MM.1S (cell line): ENCODE measurements around the gene SESTD1.

Source experiments
- DNase-seq: peaks from one replicate; pipeline ENCODE4 v3.0.0-alpha.2; 2015
- H2AFZ ChIP-seq: fragments of 300-600 bp; sonication (generic); 2 replicates; pipeline ENCODE4 v1.6.0; 2016; ENCODE audit warnings: antibody characterized with exemption, low read length
- H3F3A ChIP-seq: fragments of 300-600 bp; sonication (generic); 2 replicates; pipeline ENCODE4 v1.6.1; 2016; ENCODE audit warnings: mild to moderate bottlenecking, antibody characterized with exemption, low read length, moderate library complexity, mixed read lengths; ENCODE audit not compliant: insufficient read depth
- H3K27ac ChIP-seq: fragments of 300-600 bp; sonication (generic); 2 replicates; pipeline ENCODE4 v1.5.1; 2016; ENCODE audit warnings: mild to moderate bottlenecking, low read length
- H3K27me3 ChIP-seq: fragments of 300-600 bp; sonication (generic); replicated peaks from 2 replicates; pipeline ENCODE4 v1.6.0; 2016; ENCODE audit warnings: low read length; ENCODE audit not compliant: insufficient read depth
- H3K36me3 ChIP-seq: fragments of 300-600 bp; sonication (generic); replicated peaks from 2 replicates; pipeline ENCODE4 v1.6.1; 2016; ENCODE audit warnings: mild to moderate bottlenecking, low read length, mixed read lengths; ENCODE audit not compliant: insufficient read depth
- H3K4me1 ChIP-seq: fragments of 300-600 bp; sonication (generic); 2 replicates; pipeline ENCODE4 v1.6.1; 2016; ENCODE audit warnings: low read length, mixed read lengths
- H3K4me2 ChIP-seq: fragments of 300-600 bp; sonication (generic); 2 replicates; pipeline ENCODE4 v1.6.0; 2016; ENCODE audit warnings: low read depth, low read length
- H3K4me3 ChIP-seq: fragments of 300-600 bp; sonication (generic); 2 replicates; pipeline ENCODE4 v1.5.1; 2016; ENCODE audit warnings: low read length, mixed read lengths
- H3K79me2 ChIP-seq: fragments of 300-600 bp; sonication (generic); 2 replicates; pipeline ENCODE4 v1.6.1; 2016; ENCODE audit warnings: mixed run types, low read length, mixed read lengths
- H3K9ac ChIP-seq: fragments of 300-600 bp; sonication (generic); 2 replicates; pipeline ENCODE4 v1.6.1; 2016; ENCODE audit warnings: low read length, mixed read lengths
- H3K9me2 ChIP-seq: fragments of 300-600 bp; sonication (generic); replicated peaks from 2 replicates; pipeline ENCODE4 v1.6.1; 2016; ENCODE audit warnings: mild to moderate bottlenecking, low read length, mixed read lengths; ENCODE audit not compliant: insufficient read depth
- H3K9me3 ChIP-seq: fragments of 300-600 bp; sonication (generic); replicated peaks from 2 replicates; pipeline ENCODE4 v1.6.1; 2016; ENCODE audit warnings: mild to moderate bottlenecking, low read length, mixed read lengths; ENCODE audit not compliant: insufficient read depth
- H4K20me1 ChIP-seq: fragments of 300-600 bp; sonication (generic); 2 replicates; pipeline ENCODE4 v1.6.1; 2016; ENCODE audit warnings: mild to moderate bottlenecking, low read length, moderate library complexity, mixed read lengths; ENCODE audit not compliant: insufficient read depth
- EZH2 ChIP-seq: fragments of 300-600 bp; sonication (generic); optimal IDR thresholded peaks from 2 replicates; pipeline ENCODE3; 2017; ENCODE audit warnings: low read depth, mild to moderate bottlenecking, antibody characterized with exemption, low read length, mixed read lengths
- EZH2phosphoT487 ChIP-seq: fragments of 300-600 bp; sonication (generic); IDR thresholded peaks from 2 replicates; pipeline ENCODE4 v1.6.1; 2018; ENCODE audit warnings: antibody characterized with exemption, low read length
- TF ChIP-seq, protein P1 (sequence below): fragments of 300-600 bp; sonication (generic); IDR thresholded peaks from 2 replicates; pipeline ENCODE4 v1.5.1; 2016; ENCODE audit warnings: antibody characterized with exemption, low read length, mixed read lengths

Gene SESTD1

DNA sequence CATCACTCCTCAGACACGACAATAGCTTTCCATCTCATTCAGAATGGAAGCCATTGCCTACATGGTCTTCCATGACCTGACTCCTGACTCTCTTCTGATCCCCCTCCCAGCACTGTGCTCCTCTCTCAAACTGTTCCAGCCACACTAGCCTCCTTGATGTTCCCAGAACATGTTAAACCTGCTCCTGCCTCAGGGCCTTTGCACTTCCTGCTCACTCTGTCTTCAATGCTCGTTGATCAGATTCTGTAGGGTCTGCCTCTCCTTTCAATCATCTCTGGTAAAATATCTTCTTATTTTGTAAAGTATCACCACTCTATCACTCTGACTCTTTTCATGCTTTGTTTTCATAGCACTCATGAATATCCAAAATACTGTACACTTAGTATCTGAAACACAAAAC, 84.9 kb downstream of the SESTD1 start:
- TF ChIP-seq EZH2, result no peak
- TF ChIP-seq, protein P1, sequence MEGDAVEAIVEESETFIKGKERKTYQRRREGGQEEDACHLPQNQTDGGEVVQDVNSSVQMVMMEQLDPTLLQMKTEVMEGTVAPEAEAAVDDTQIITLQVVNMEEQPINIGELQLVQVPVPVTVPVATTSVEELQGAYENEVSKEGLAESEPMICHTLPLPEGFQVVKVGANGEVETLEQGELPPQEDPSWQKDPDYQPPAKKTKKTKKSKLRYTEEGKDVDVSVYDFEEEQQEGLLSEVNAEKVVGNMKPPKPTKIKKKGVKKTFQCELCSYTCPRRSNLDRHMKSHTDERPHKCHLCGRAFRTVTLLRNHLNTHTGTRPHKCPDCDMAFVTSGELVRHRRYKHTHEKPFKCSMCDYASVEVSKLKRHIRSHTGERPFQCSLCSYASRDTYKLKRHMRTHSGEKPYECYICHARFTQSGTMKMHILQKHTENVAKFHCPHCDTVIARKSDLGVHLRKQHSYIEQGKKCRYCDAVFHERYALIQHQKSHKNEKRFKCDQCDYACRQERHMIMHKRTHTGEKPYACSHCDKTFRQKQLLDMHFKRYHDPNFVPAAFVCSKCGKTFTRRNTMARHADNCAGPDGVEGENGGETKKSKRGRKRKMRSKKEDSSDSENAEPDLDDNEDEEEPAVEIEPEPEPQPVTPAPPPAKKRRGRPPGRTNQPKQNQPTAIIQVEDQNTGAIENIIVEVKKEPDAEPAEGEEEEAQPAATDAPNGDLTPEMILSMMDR, result no peak
- no peak for TF ChIP-seq EZH2phosphoT487
- H3K4me1 ChIP-seq, result no peaks in the 10 kb centered on the region
- H4K20me1 ChIP-seq, result no peaks in the 10 kb centered on the region
- H3K27me3 ChIP-seq, result no peaks in the 10 kb centered on the region
- H3K79me2 ChIP-seq, result no peaks in the 10 kb centered on the region
- no peaks in the 10 kb centered on the region for H3K9me2 ChIP-seq
- H3K9ac ChIP-seq, result no peak overlapping the region
- no peak overlapping the region for H3K4me3 ChIP-seq
- no peaks in the 10 kb centered on the region for H3K9me3 ChIP-seq
- H2AFZ ChIP-seq, result no peak overlapping the region
- no peaks in the 10 kb centered on the region for H3K36me3 ChIP-seq
- H3K27ac ChIP-seq, result no peak overlapping the region
- H3K4me2 ChIP-seq, result no peak overlapping the region
- no peak for DNase-seq
- H3F3A ChIP-seq, result no peaks in the 10 kb centered on the region

DNA sequence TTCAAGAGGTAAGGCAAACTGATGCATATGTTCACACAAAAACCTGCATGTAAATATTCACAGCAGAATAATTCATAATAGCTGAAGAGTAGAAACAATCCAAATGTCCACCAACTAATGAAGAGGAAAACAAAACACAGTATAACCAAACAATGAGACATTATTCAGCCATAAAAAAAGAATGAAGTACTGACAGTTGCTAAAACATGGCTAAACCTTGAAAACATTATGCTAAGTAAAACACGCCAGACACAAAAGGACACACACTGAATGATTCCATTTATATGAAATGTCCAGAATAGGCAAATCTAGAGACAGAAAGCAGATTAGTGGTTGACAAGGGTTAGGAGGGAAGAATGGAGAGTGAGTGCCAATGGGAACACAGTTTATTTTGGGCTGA, 86.9 kb downstream of the SESTD1 start:
- no peaks in the 10 kb centered on the region for H3K36me3 ChIP-seq
- H2AFZ ChIP-seq, result no peak overlapping the region
- H3K27ac ChIP-seq, result no peak overlapping the region
- H3K4me1 ChIP-seq, result no peaks in the 10 kb centered on the region
- no peak overlapping the region for H3K4me3 ChIP-seq
- no peaks in the 10 kb centered on the region for H4K20me1 ChIP-seq
- H3K9me3 ChIP-seq, result no peaks in the 10 kb centered on the region
- no peaks in the 10 kb centered on the region for H3K79me2 ChIP-seq
- no peak overlapping the region for H3K4me2 ChIP-seq
- no peak overlapping the region for H3K9ac ChIP-seq
- H3K27me3 ChIP-seq, result no peaks in the 10 kb centered on the region
- TF ChIP-seq EZH2 (no peak), EZH2phosphoT487 (no peak)
- TF ChIP-seq, protein P1, result no peak
- no peaks in the 10 kb centered on the region for H3K9me2 ChIP-seq
- no peak for DNase-seq
- H3F3A ChIP-seq, result no peaks in the 10 kb centered on the region

DNA sequence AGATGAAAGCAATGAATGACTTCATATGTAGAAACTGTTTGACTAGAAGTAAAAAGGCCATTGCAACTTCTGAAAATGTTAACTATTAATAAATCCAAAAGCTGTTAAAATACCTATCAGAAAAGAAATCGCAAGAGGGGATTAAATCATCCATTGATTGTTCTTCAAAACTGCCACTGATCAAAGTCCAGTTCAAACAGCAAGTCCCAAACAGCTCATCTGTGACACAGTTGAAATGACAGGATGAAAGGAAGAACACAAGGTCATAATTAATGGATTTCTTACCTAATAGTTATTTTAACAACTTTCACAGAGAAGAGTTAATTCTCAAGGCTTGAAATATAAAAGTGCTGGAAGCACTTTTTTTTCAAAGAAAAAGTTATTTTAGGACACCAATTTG, 90.4 kb downstream of the SESTD1 start:
- H3K27me3 ChIP-seq, result no peaks in the 10 kb centered on the region
- H3K27ac ChIP-seq, result no peak overlapping the region
- no peaks in the 10 kb centered on the region for H3K4me1 ChIP-seq
- no peak overlapping the region for H3K4me3 ChIP-seq
- no peak for DNase-seq
- H2AFZ ChIP-seq, result no peak overlapping the region
- H3K4me2 ChIP-seq, result no peak overlapping the region
- no peak for TF ChIP-seq EZH2phosphoT487
- TF ChIP-seq, protein P1, result no peak
- TF ChIP-seq EZH2, result no peak
- H3K9me3 ChIP-seq, result no peaks in the 10 kb centered on the region
- H3F3A ChIP-seq, result no peaks in the 10 kb centered on the region
- H3K36me3 ChIP-seq, result no peaks in the 10 kb centered on the region
- no peaks in the 10 kb centered on the region for H3K79me2 ChIP-seq
- no peaks in the 10 kb centered on the region for H4K20me1 ChIP-seq
- no peak overlapping the region for H3K9ac ChIP-seq
- H3K9me2 ChIP-seq, result no peaks in the 10 kb centered on the region
